ENCODE measurements around the gene FANCE. TPM values are rescaled to one million over a fixed set of nuclear protein-coding genes. Genes with fewer than 3 reads are reported as not detected.

The FANCE gene
- total RNA-seq, 1 experiment from 2014 or later: 4.3 TPM

- Histone ChIP-seq H3K27me3 (ENCODE audit: control insufficient read depth, insufficient read depth, low read length) (no peaks in the 10 kb centered on the region), H3K36me3 (ENCODE audit: control insufficient read depth, insufficient read depth, low read length) (peaks cover under 1% of the 10 kb centered on the region; the same call in 1 of the 2 replicates), H3K27ac (ENCODE audit: low read length) (no peak overlapping the region), H3K4me3 (ENCODE audit: low read depth in 2 of 2, low read length in 2 of 2) (no peak overlapping the region), H3K4me1 (ENCODE audit: control insufficient read depth, insufficient read depth, low read length) (peaks cover 6% of the 10 kb centered on the region; the same call in 1 of the 2 replicates), H3K9me3 (ENCODE audit: control insufficient read depth, insufficient read depth, low read depth, low read length) (no peaks in the 10 kb centered on the region)
- TF ChIP-seq TCF7L2 (IDR thresholded peaks at IDR 0.05; ENCODE audit: low read depth, low read length) (no peak), CTCF (IDR thresholded peaks at IDR 0.05) (no peak), REST (IDR thresholded peaks at IDR 0.05; ENCODE audit: insufficient read depth in 1 of 2, low read depth in 2 of 2, low read length in 1 of 2) (no peak), POLR2AphosphoS5 (IDR thresholded peaks at IDR 0.05; ENCODE audit: low read depth, low read length) (no peak), SIN3A (IDR thresholded peaks at IDR 0.05; ENCODE audit: borderline replicate concordance, insufficient read depth, low read depth, low read length) (no peak)
- no TSS peak for BruUV-seq (replicated peaks)
- POLR2A ChIA-PET: interaction anchor here (0.5 to 0.6 kb wide), 3 partner anchors 83 to 147 kb away, joined by 5 to 13 read pairs (median 10); no protein-coding TSS in a partner anchor
- in situ Hi-C loops (cut with HindIII; ENCODE audit: low pct_unique_long_range_greater_than_20kb, low sequenced_read_pairs) (no loop called here), intact Hi-C loops (cut with micrococcal nuclease; ENCODE audit: unreplicated experiment) (no loop called here)
- DNase-seq (ENCODE audit: low read depth, low spot score): no peak
- no peak for ATAC-seq
- CTCF ChIA-PET: no interaction called here
These were observed 11.2 kb downstream of the FANCE start for GRCh38 chr6:35463292-35463691.

- Histone ChIP-seq H3K27ac (ENCODE audit: low read length) (no peak overlapping the region), H3K4me1 (ENCODE audit: control insufficient read depth, insufficient read depth, low read length) (peaks cover 13% of the 10 kb centered on the region), H3K27me3 (ENCODE audit: control insufficient read depth, insufficient read depth, low read length) (no peaks in the 10 kb centered on the region), H3K9me3 (ENCODE audit: control insufficient read depth, insufficient read depth, low read depth, low read length) (no peaks in the 10 kb centered on the region), H3K4me3 (ENCODE audit: low read depth in 2 of 2, low read length in 2 of 2) (no peak overlapping the region), H3K36me3 (ENCODE audit: control insufficient read depth, insufficient read depth, low read length) (peaks cover 18% of the 10 kb centered on the region)
- DNase-seq (ENCODE audit: low read depth, low spot score) (no peak), ATAC-seq (no peak)
- POLR2A ChIA-PET: interaction anchor here (0.6 kb wide), 1 partner anchor 79 kb away, joined by 9 read pairs; no protein-coding TSS in a partner anchor
- no TSS peak for BruUV-seq (replicated peaks)
- intact Hi-C loops (cut with micrococcal nuclease; ENCODE audit: unreplicated experiment) (no loop called here), in situ Hi-C loops (cut with HindIII; ENCODE audit: low pct_unique_long_range_greater_than_20kb, low sequenced_read_pairs) (no loop called here)
- TF ChIP-seq CTCF (IDR thresholded peaks at IDR 0.05) (no peak), SIN3A (IDR thresholded peaks at IDR 0.05; ENCODE audit: borderline replicate concordance, insufficient read depth, low read depth, low read length) (no peak), REST (IDR thresholded peaks at IDR 0.05; ENCODE audit: insufficient read depth in 1 of 2, low read depth in 2 of 2, low read length in 1 of 2) (no peak), TCF7L2 (IDR thresholded peaks at IDR 0.05; ENCODE audit: low read depth, low read length) (no peak), POLR2AphosphoS5 (IDR thresholded peaks at IDR 0.05; ENCODE audit: low read depth, low read length) (no peak)
- CTCF ChIA-PET: interaction anchor here (0.5 kb wide), 1 partner anchor 125 kb away, joined by 11 read pairs; no protein-coding TSS in a partner anchor
These were observed 13.5 kb downstream of the FANCE start for GRCh38 chr6:35465646-35466045.
